Epithelial cell of prostate (primary cell): ENCODE data around the gene ANKLE1.

Experiments
- DNase-seq: peaks from one replicate; pipeline ENCODE4 v3.0.0-alpha.2; 2011; ENCODE audit warnings: low read depth, low spot score
- H3K27ac ChIP-seq: fragments of 450-650 bp; 2 replicates; pipeline ENCODE4 v1.5.1; 2017; ENCODE audit warnings: mild to moderate bottlenecking

The ANKLE1 gene

GRCh38 chr19:17323300-17323963, 41.7 kb downstream of the ANKLE1 start:
- H3K27ac ChIP-seq = no peak overlapping the region
- no peak for DNase-seq

GRCh38 chr19:17323964-17324332, 42.2 kb downstream of the ANKLE1 start:
- no peak overlapping the region for H3K27ac ChIP-seq
- no peak for DNase-seq

GRCh38 chr19:17324357-17325114, 42.8 kb downstream of the ANKLE1 start:
- no peak overlapping the region for H3K27ac ChIP-seq
- no peak for DNase-seq

GRCh38 chr19:17325133-17325532, 43.4 kb downstream of the ANKLE1 start:
- no peak for DNase-seq
- H3K27ac ChIP-seq = no peak overlapping the region

- peak overlapping the region; percentile 21 for H3K27ac ChIP-seq
- DNase-seq = no peak
These were observed 44.3 kb downstream of the ANKLE1 start for GRCh38 chr19:17325881-17326594.

GRCh38 chr19:17326595-17326966, 44.9 kb downstream of the ANKLE1 start:
- peak overlapping the region; percentile 21 for H3K27ac ChIP-seq
- no peak for DNase-seq

- H3K27ac ChIP-seq = peak overlapping the region; percentile 21
- DNase-seq = no peak
These were observed 45.5 kb downstream of the ANKLE1 start for GRCh38 chr19:17327068-17327653.

GRCh38 chr19:17327654-17328516, 46.2 kb downstream of the ANKLE1 start:
- DNase-seq = peak; percentile 61
- H3K27ac ChIP-seq = peak overlapping the region; percentile 52

GRCh38 chr19:17328517-17329365, 47.0 kb downstream of the ANKLE1 start:
- H3K27ac ChIP-seq = peak overlapping the region; percentile 52
- no peak for DNase-seq

- no peak for DNase-seq
- no peak overlapping the region for H3K27ac ChIP-seq
These were observed 47.9 kb downstream of the ANKLE1 start for GRCh38 chr19:17329366-17330261.

- H3K27ac ChIP-seq = no peak overlapping the region
- DNase-seq = no peak
These were observed 48.8 kb downstream of the ANKLE1 start for GRCh38 chr19:17330262-17331044.

GRCh38 chr19:17331045-17331558, 49.4 kb downstream of the ANKLE1 start:
- no peak overlapping the region for H3K27ac ChIP-seq
- no peak for DNase-seq

- no peak overlapping the region for H3K27ac ChIP-seq
These were observed 50.6 kb downstream of the ANKLE1 start for GRCh38 chr19:17332360-17332676.

GRCh38 chr19:17332677-17333581, 51.2 kb downstream of the ANKLE1 start:
- no peak overlapping the region for H3K27ac ChIP-seq
- DNase-seq = no peak

More at GRCh38 chr19:17332360-17332676, 50.6 kb downstream of the ANKLE1 start:
- no peak for DNase-seq

GRCh38 chr19:17333611-17334413, 52.1 kb downstream of the ANKLE1 start:
- peak overlapping the region; percentile 95 for H3K27ac ChIP-seq
- DNase-seq = peak; percentile 48
